HG03520 (cell line): ENCODE measurements around the gene CLIP1.
"Not testable (repeated sequence)": the region's sequence is repeated elsewhere in the genome, so short reads cannot be mapped to it uniquely, and the experiment has no call there.

Experiments used
- ATAC-seq: cut with Tn5 transposase; IDR thresholded peaks from one replicate; pipeline ENCODE4 v1.9.1; 2021; ENCODE audit warnings: mild to moderate bottlenecking, moderate library complexity; ENCODE audit not compliant: unreplicated experiment

The CLIP1 gene

DNA sequence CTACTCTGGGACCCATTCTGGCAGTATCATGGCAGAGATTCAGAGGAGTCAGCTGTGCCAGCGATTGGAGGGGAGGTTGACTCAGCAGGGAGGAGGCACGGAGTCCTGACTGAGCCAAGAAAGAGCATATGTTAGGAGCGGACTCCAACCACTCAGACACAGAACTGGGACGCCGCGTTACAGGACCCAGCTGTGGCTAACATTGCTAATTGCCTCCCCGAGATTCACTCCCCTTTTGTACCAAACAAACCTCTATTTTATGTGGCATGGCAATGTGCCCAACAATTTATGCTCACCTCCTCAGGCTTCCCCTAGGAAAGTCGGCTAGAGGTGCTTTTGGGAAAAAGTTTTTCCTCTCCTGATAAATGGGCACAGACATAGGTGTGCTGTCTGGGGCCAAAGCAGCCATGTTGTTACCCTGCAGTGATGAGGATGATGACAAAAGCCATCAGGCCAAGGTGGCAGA is 15.2 kb upstream of the CLIP1 start:
- no peak for ATAC-seq

DNA sequence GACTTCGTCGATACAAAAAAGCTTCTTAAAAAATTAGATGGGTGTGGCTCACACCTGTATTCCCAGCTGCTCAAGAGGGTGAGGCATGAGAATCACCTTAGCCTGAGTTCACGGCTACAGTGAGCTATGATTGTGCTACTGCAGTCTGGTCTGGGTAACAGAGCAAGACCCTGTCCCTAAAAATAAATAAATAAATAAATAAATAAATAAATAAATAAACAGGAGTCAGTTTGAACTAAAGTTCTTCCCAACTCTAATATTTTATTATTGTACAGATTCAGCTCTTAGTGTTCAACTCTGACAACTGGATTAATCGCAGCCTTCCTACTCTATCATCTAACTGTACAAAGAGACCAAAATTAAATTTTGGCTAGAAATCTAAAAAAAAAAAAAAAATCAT is 12.7 kb upstream of the CLIP1 start:
- ATAC-seq: no peak

DNA sequence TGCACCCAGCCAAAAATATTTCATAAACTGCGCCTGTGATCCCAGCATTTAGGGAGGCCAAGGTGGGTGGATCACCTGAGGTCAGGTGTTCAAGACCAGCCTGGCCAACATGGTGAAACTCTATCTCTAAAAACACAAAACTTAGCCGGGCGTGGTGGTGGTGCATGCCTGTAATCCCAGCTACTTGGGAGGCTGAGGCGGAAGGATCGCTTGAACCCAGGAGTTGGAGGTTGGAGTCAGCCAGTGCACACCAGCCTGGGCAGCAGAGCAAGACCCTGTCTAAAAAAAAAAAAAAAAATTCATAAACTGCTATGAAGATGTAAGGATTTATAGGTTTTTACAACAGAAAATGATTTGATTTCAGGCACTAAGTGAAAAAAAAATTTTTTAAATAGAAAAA is 6.6 kb upstream of the CLIP1 start:
- ATAC-seq: not testable (repeated sequence)

DNA sequence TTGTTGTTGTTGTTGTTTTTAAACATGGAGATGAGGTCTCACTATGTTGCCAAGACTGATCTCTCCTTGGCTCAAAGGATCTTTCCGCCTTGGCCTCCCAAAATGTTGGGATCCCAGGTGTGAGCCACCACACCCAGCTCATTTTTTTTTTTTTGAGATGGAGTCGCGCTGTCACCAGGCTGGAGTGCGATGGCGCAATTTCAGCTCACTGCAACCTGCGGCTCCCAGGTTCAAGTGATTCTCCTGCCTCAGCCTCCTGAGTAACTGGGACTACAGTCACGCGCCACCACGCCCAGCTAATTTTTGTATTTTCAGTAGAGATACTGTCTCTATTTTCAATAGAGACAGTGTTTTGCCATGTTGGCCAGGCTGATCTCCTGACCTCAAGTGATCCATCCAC is 4.9 kb upstream of the CLIP1 start:
- no peak for ATAC-seq

DNA sequence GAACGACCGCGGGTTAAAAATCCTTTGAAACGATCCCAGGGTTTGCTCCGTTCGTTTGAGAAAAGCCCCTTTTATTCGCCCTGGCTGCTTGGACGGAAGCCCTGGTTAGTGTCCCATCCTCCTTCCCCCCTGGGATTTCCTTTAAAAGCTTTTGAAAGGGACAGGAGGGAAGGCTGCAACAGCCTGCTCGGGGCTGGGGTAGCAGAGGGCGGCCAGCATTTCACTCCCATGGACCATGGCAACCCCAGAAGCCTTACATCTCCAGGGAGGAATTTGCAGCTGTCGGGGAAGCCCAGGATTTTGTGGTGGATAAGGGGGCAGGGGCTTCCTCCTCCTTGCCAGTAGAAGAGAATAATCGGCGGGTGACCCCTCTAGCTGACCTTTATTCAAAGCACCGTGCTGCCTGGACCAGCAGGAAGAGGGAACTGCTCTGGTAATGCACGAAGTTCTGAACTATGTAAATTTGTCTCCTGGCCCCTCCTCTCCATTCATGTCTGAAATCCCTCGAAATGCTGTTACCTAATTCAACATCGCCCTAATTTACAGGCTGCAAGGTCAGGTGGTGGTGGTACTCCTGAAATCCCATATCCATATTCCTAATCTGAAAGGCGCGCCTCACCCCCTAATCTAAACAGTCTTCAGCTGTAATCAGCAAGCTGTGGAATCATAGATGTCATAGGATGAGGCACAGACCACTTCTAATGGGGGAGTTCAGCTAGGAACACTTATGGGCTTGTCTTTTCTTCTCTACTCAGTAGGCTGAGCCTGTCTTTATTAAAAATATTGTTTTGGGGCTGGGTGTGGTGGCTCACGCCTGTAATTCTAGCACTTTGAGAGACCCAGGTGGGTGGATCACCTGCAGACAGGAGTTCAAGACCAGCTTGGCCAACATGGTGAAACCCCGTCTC is 1.0 kb upstream of the CLIP1 start:
- no peak for ATAC-seq

DNA sequence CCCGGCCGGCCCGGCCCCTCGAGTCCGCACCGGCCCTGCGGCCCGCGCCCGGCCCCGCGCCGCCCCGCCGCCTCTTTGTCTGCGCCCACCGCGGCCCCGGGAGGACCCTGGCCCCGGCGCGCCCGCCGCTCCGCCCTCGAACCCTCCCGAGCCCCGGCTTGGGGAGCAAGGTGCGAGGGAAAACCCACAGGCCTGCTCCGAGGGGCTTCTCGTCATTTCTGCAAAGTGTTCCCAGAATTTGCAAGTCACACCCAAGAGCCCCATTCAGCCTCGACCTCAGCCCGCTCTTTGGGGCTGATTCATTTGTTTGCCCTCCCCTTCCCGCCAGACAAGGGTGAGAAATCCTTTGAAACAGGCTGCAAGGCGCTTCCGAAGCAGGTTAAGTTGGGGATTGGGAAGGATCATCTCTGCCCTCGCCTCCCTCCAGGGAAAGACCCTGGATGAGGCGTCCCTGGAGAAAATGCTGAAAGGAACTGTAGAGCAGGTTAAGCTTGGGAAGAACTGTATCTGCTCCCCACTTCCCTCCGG is 325 bp upstream of the CLIP1 start:
- no peak for ATAC-seq

DNA sequence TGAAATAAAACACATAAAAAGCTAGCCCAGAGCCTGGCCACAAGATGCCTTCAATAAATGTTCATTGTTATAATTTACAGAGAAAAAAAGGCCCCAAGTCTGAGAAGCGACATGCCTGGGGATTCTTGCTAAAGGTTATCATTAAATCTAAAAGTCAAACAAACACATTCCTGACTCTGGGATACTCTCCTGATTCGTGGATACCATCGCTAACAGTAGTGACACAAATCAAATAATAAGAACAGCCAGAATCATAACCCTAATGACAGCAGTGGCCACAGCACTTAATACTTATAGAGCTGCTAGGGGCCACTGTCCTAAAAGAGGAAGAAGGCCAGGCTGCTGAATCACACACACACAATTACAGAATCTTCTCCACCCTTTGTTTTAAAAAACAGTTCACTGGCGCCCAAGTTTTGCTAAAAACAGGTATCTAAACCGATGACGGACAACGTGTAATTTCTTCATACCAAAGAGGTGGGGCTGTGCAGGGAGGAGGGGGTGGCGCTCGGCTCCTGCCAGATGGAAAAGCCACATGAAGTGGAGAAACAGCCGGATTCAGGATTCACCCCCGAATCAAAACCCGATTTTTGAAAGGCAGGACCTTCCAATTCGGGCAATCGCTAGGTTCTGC is 1.2 kb downstream of the CLIP1 start:
- no peak for ATAC-seq

DNA sequence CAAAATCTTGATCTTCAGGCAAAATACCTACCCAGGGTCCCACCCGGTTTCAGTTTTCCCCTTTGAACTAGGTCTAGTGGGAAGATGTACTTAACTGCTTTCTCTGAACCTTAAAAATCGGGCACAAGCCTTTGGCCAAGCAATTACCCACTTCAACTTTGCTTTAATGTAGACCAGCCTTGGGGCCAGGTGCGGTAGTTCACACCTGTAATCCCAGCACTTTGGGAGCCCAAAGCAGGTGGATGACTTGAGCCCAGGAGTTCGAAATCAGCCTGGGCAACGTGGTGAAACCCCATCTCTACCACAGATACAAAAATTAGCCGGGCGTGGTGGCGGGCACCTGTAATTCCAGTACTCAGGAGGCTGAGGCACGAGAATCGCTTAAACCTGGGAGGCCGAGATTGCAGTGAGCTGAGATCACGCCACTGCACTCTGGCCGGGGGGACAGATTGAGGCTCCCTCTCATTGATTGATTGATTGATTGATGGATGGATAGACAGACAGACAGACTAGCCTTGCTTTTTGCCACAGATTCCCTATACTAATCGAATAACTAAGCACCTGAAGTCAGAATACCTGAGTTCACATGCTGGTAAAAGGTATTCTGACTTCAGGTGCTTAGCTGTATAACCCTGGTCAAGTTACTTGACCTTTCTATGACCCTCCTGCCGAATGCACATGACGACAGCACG is 1.9 kb downstream of the CLIP1 start:
- ATAC-seq: no peak

DNA sequence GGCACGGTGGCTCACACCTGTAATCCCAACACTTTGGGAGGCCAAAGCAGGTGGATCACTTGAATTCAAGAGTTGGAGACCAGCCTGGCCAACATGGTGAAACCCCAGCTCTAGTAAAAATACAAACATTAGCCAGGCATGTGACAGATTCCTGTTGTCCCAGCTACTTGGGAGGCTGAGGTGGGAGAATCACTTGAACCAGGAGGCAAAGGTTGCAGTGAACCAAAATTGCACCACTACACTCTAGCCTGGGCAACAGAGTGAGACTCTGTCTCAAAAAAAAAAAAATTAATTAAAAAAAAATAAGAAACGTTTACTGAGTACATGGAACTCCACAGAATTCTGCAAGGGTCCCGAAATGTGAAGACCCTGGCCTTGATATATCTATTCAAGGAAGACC is 3.4 kb downstream of the CLIP1 start:
- not testable (repeated sequence) for ATAC-seq

DNA sequence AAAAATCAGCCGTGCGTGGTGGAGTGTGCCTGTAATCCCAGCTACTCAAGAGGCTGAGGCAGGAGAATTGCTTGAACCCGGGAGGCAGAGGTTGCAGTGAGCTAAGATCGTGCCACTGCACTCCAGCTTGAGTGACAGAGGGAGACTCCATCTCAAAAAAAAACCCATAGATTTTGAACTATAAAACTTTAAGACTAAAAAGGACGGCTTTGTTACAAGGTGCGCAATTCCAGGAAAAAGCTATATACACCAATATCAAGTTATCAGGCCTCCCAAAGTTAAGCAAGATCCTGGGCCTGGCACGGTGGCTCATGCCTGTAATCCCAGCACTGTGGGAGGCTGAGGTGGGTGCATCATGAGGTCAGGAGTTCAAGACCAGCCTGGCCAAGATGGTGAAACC is 6.8 kb downstream of the CLIP1 start:
- ATAC-seq: not testable (repeated sequence)

DNA sequence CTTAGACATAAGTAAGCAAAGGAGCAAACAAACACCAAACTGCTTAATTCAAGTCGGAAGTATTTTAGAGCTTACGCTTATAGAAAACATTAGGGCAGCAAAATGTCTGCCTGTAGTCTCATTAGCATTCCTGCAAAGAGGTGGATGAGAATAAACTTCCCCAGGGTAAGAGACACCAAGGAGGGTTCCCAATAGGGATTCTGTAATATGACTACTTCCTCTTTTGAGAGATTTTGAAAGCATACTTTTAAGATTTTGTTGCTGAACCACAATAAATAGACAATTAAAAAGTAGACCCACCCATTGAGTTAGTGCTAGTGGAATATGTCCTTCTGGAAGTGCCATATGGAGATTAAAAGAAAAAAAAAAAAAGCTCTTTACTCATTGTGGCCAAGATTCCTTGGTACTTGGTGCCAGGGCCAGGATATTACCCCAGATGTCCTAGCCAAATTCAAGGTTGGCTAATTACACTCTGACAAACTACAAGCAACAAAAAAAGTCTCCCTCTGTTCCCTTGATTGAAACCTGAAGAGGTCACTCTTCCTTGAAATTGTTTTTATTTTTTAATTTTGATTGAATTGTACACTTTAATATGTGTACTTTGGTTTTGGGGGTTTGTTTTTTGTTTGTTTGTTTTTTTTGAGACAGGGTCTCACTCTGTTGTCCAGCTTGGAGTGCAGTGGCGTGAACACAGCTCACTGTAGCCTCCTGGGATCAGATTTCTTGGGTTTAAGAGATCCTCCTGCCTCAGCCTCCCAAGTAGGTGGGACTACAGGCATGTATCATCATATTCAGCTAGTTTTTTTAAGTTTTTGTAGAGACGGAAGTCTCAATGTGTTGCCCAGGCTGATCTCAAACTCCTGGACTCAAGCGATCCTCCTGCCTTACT is 8.7 kb downstream of the CLIP1 start:
- no peak for ATAC-seq

DNA sequence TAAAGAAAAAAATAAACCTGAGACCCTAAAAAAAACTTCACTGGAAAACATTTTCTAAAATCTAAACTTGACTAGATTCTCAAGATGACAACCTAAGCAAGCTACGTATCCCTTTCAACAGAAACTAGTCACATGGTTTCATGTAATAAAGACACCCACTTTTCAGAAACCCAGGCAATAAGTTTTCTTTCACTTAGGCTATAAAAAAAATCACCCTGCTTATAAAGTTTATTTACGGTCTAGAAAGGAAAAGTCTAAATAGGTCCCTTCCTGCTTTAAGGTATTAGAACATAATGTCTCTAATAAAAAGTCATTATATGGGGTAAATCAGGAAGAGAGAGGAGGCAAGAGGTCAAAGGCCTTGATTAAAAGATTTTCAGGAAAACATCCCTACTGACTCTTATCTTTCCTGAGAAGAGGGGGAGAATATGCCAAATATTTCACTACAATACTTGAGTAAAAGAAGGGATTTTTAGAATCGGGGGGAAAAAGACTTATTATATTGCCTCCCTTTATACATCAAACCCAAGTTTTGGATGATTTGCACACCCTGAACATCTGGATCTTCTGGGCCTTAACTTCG is 9.5 kb downstream of the CLIP1 start:
- no peak for ATAC-seq

DNA sequence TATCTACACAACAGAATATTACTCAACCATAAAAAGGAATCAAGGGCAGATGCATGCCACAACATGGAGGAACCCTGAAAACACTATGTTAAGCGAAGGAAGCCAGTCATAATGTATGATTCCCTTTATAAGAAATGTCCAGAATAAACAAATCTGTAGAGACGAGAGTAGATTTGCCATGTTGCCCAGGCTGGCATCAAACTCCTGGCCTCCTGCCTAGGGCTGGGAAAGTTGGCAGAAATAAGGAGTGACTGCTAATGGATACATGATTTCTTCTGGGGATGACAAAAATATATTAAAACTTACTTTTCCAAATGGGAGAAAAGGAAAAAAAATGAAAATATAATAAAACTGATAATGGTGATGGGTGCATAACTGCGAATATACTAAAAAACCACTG is 10.9 kb downstream of the CLIP1 start:
- no peak for ATAC-seq

DNA sequence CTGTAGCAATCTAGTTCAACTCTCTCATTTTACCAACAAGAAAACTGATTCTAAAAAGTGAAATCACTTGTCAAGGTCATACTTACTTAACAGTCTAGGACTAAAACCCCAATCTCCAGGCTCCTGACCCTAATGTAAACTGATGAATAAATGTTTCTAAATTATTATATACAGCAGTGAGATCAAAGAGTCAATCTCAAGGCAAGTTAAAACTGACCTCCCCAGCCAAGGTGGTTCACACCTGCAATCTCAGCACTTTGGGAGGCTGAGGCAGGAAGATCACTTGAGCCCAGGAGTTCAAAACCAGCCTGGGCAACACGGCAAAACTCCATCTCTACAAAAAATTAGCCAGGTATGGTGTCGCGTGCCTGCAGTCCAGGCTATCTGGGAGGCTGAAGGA is 15.3 kb downstream of the CLIP1 start:
- ATAC-seq: no peak

DNA sequence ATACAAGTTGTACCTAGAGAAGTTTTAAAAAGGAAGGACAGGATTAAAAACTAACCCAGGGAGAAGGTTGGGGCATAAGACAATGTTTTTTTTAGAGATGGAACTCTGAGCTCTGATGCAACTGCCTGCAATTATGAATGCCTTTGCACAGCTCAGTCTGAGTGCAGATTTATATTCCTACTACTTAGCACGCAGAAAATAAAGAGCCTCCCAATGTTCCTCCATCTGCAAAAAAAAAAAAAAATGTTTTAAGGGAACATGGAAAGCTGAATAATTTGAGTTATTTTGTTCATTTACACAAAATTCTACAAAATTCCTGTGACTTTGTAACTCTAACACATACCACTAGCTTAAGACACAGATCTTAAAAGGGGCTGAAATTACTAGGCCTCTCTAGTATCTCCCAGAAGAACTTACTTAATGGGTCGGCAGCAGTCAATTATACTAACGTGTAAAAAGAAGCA is 15.7 kb downstream of the CLIP1 start:
- no peak for ATAC-seq

DNA sequence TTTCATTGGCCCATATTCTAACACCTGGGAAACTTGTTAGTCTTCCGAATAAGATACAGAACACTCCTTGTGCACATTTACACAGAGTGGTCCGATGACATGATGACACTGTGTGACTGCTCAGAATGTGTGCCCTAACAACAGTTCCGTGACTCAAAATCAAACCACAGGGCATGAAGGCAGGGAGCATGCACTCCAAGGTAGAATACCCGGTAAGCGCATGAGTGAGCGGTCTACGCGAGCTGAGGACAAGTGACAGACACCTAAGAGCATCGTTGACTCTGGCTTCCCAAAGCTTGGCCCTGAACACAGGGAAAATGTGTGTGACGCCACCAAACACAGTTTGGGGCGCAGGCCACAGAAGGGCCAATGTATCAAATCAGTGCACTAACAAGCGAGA is 18.6 kb downstream of the CLIP1 start:
- no peak for ATAC-seq

DNA sequence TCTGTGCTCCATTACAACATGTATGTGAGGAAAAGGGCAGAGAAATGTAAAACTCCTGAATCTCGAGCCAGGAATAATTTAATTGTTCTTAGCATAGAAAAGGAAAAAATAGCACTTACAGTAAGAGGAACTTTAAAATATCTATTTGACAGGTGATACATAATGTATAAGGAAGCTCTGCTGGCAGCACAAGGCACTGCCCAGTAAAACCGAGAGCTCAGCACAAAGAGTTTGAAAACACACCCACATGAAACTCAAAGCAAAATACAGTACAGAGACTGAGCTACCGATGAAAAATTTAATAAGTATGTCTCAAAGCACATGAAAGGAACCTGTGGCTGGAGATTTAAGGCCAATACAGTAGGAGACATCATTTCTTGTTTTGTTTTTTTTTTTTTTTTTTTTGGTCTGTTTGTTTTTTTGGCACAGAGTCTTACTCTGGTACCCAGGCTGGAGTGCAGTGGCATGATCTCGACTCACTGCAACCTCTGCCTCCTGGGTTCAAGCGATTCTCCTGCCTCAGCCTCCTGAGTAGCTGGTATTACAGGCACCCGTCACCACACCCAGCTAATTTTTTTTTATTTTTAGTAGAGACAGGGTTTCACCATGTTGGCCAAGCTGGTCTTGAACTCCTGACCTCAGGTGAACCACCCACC is 19.2 kb downstream of the CLIP1 start:
- no peak for ATAC-seq

DNA sequence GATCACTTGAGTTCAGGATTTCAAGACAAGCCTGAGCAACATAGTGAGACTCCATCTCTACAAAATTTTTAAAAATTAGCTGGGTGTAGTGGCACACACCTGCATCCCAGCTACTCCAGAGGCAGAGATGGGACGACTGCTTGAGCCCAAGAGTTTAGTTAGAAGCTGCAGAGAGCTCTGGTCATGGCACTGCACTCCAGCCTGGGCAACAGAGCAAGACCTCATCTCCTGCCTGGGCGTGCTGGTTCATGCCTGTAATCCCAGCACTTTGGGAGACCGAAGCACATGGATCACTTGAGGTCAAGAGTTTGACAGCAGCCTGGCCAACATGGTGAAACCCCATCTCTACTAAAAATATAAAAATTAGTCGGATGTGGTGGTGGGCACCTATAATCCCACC is 20.2 kb downstream of the CLIP1 start:
- ATAC-seq: no peak

DNA sequence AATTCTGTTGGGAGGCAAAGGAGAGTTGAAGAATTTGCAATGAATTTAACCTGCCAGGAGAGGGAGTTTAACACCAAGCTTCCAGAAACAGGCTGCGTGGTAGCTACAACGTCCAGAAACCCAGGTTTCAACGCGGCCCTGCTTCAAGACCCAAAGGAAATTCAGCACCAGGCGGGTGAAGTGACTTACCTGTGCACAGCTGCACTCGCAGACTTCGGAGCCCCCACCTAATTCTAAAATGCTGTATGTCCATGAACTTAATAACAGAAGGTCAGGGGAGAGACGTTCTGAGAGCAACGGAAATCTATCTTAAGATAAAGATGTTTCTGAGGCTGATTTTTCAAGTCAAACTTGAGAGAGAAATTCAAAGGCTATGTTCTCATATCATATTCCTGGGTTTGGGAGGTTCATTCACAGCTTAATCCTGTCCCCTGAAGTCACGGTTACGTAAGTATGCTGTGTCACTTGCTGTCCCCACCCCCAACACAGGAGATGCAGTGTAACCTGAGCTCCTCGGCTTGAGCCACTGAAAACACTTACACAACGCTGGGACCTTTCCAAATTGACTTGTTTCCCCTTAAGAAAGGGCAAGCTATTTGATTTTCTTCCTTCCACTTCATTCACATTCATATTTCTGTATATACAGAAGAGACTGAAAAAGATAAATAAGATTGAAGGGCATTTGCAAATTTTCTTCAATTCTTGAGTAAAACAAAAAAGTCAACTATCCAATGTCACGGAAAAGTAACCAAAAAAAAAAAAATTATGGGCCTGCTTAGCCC is 22.7 kb downstream of the CLIP1 start:
- ATAC-seq: no peak
